Osteoblast (primary cell): ENCODE results near the gene KDM3B. TPM values are rescaled to one million over a fixed set of nuclear protein-coding genes. Genes with fewer than 3 reads are reported as not detected.
"Not testable (repeated sequence)": the region's sequence is repeated elsewhere in the genome, so short reads cannot be mapped to it uniquely, and the experiment has no call there.

Source experiments
- DNase-seq: peaks from one replicate; pipeline ENCODE4 v3.0.0; 2011; ENCODE audit warnings: low spot score, mixed read lengths; ENCODE audit not compliant: insufficient read length; ENCODE audit errors: missing footprints
- H2AFZ ChIP-seq: 2 replicates; pipeline ENCODE4 v1.6.0; 2011; ENCODE audit warnings: mild to moderate bottlenecking, low read length
- H3K27ac ChIP-seq: 2 replicates; pipeline ENCODE4 v1.5.1; 2011; ENCODE audit warnings: mild to moderate bottlenecking, low read depth, low read length, moderate library complexity
- H3K27me3 ChIP-seq: 2 replicates; pipeline ENCODE4 v1.6.0; 2012; ENCODE audit warnings: mild to moderate bottlenecking, control low read depth, inconsistent platforms, low read length, moderate library complexity; ENCODE audit not compliant: insufficient read depth
- H3K36me3 ChIP-seq: 2 replicates; pipeline ENCODE4 v1.5.1; 2011; ENCODE audit warnings: mild to moderate bottlenecking, low read length, control low read depth, moderate library complexity; ENCODE audit not compliant: insufficient read depth
- H3K4me1 ChIP-seq: 2 replicates; pipeline ENCODE4 v1.5.1; 2011; ENCODE audit warnings: mild to moderate bottlenecking, low read length, control low read depth, moderate library complexity; ENCODE audit not compliant: insufficient read depth
- H3K4me2 ChIP-seq: 2 replicates; pipeline ENCODE4 v1.6.0; 2011; ENCODE audit warnings: mild to moderate bottlenecking, low read length; ENCODE audit not compliant: insufficient read depth
- H3K4me3 ChIP-seq: fragments of 200-600 bp; sonication (generic); 3 replicates; pipeline ENCODE4 v1.5.1; 2012; ENCODE audit warnings: mild to moderate bottlenecking, low read length, inconsistent platforms; ENCODE audit not compliant: insufficient read depth
- H3K79me2 ChIP-seq: 2 replicates; pipeline ENCODE4 v1.6.0; 2012; ENCODE audit warnings: mild to moderate bottlenecking, low read length, control low read depth, inconsistent platforms; ENCODE audit not compliant: insufficient read depth
- H3K9me3 ChIP-seq: 2 replicates; pipeline ENCODE4 v1.5.1; 2011; ENCODE audit warnings: low read depth, low read length, control low read depth
- H4K20me1 ChIP-seq: 2 replicates; pipeline ENCODE4 v1.6.0; 2012; ENCODE audit warnings: mild to moderate bottlenecking, low read length, control low read depth; ENCODE audit not compliant: insufficient read depth
- CTCF ChIP-seq: IDR thresholded peaks from 2 replicates; pipeline ENCODE4 v1.5.1; 2011; ENCODE audit warnings: mild to moderate bottlenecking, low read depth, low read length, moderate library complexity; ENCODE audit errors: extremely low read depth
- total RNA-seq: library from RNA; depleted of rRNA; stranded (reverse); fragments of >200 nt; gene quantifications from 2 replicates; pipeline ENCODE4 v1.2.3, GENCODE V29; 2012

KDM3B gene
- total RNA-seq, 1 donor: 53.2 TPM

- H3K4me3 ChIP-seq: no peak overlapping the region
- peaks cover 48% of the 10 kb centered on the region for H3K36me3 ChIP-seq
- H3K9me3 ChIP-seq: no peaks in the 10 kb centered on the region
- no peak overlapping the region for H3K4me2 ChIP-seq
- no peaks in the 10 kb centered on the region for H3K4me1 ChIP-seq
- no peak for DNase-seq
- H3K27ac ChIP-seq: no peak overlapping the region
- H4K20me1 ChIP-seq: no peaks in the 10 kb centered on the region
- H3K79me2 ChIP-seq: no peaks in the 10 kb centered on the region
- H2AFZ ChIP-seq: no peak overlapping the region
- no peaks in the 10 kb centered on the region for H3K27me3 ChIP-seq
- TF ChIP-seq CTCF: no peak
Measured at GRCh38 chr5:138391859-138392386, 39.4 kb downstream of the KDM3B start.

GRCh38 chr5:138402640-138403039 lies 50.2 kb downstream of the KDM3B start:
- H3K9me3 ChIP-seq: no peaks in the 10 kb centered on the region
- H3K4me2 ChIP-seq: no peak overlapping the region
- no peak overlapping the region for H3K27ac ChIP-seq
- H2AFZ ChIP-seq: no peak overlapping the region
- no peaks in the 10 kb centered on the region for H4K20me1 ChIP-seq
- no peaks in the 10 kb centered on the region for H3K79me2 ChIP-seq
- DNase-seq: no peak
- peaks cover 33% of the 10 kb centered on the region for H3K36me3 ChIP-seq
- H3K4me3 ChIP-seq: no peak overlapping the region
- TF ChIP-seq CTCF: no peak
- H3K4me1 ChIP-seq: no peaks in the 10 kb centered on the region
- no peaks in the 10 kb centered on the region for H3K27me3 ChIP-seq

GRCh38 chr5:138408023-138408422 lies 55.5 kb downstream of the KDM3B start:
- Histone ChIP-seq H2AFZ (no peak overlapping the region), H3K36me3 (peaks cover 9% of the 10 kb centered on the region), H3K79me2 (no peaks in the 10 kb centered on the region), H4K20me1 (no peaks in the 10 kb centered on the region), H3K4me2 (no peak overlapping the region), H3K4me1 (no peaks in the 10 kb centered on the region), H3K27ac (no peak overlapping the region), H3K9me3 (no peaks in the 10 kb centered on the region), H3K4me3 (no peak overlapping the region), H3K27me3 (no peaks in the 10 kb centered on the region)
- peak; percentile 39 for DNase-seq
- no peak for TF ChIP-seq CTCF

- not testable (repeated sequence) for H3K4me3 ChIP-seq, H3K79me2 ChIP-seq, H3K9me3 ChIP-seq, H4K20me1 ChIP-seq, H3K27ac ChIP-seq, H3K27me3 ChIP-seq, H3K4me2 ChIP-seq, DNase-seq, H3K4me1 ChIP-seq, H2AFZ ChIP-seq
- H3K36me3 ChIP-seq: peaks cover 30% of the 10 kb centered on the region
- TF ChIP-seq CTCF: peak; percentile 44
Measured at GRCh38 chr5:138410996-138411640, 58.6 kb downstream of the KDM3B start.
